GM12875 (cell line): ENCODE results near the gene DIP2C.

Source experiments
- H3K4me3 ChIP-seq: one replicate; pipeline ENCODE4 v1.5.1; 2011; ENCODE audit warnings: low read depth, low read length, control low read depth
- CTCF ChIP-seq: IDR thresholded peaks from 2 replicates; pipeline ENCODE4 v1.5.1; 2011; ENCODE audit warnings: low read depth, mild to moderate bottlenecking, control low read depth, inconsistent platforms, low read length, moderate library complexity, borderline replicate concordance; ENCODE audit not compliant: insufficient read depth

The DIP2C gene

GRCh38 chr10:411603-412002, 277.9 kb downstream of the DIP2C start:
- no peak for TF ChIP-seq CTCF
- H3K4me3 ChIP-seq: no peak overlapping the region

DNA sequence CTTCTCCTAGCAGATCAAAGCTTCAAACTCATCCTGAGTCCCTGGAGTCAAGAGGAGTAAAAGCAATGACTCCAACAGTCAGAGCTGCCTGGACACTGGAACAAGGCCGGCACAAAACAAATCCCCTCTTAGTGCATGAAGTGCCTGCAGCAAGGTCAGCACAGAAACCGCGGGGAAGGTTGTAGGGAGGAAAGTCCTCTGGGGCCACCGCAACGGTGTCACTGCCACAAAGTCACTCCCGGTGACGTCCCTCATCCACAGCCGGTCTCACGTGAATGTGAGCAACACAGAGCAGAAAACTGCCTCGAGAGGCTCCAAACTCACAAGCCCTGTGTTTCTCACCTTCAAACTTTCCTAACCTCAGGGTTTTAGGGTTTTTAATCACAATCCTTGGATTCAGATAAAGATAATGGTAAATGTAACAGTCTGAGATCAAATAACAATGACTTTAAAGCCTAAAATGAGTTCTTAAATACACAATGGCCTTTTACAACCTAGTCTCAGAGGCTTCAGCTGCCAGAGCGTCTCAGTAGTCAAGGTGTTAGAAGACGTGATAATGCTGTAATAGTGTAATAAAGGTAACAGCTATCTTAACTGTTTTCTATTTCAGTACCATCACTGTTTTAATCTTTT, 279.9 kb downstream of the DIP2C start:
- no peak overlapping the region for H3K4me3 ChIP-seq
- TF ChIP-seq CTCF: no peak

GRCh38 chr10:408236-408635, 281.2 kb downstream of the DIP2C start:
- no peak for TF ChIP-seq CTCF
- H3K4me3 ChIP-seq: no peak overlapping the region

DNA sequence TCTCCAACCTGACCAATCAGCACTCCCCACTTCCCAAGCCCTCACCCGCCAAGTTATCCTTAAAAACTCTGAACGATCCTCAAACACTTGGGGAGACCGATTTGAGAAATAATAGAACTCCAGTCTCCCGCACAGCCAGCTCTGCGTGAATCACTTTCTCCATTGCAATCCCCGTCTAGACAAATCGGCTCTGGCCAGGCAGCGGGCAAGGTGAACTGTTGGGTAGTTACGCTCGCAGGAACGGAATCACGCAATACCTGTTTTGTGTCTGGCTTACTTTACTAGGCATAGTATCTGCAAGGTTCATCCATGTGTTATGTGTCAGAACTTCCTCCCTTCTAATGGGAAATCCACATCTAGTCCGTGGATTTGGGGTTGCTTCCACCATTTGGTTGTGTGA, 282.5 kb downstream of the DIP2C start:
- no peak for TF ChIP-seq CTCF
- no peak overlapping the region for H3K4me3 ChIP-seq

DNA sequence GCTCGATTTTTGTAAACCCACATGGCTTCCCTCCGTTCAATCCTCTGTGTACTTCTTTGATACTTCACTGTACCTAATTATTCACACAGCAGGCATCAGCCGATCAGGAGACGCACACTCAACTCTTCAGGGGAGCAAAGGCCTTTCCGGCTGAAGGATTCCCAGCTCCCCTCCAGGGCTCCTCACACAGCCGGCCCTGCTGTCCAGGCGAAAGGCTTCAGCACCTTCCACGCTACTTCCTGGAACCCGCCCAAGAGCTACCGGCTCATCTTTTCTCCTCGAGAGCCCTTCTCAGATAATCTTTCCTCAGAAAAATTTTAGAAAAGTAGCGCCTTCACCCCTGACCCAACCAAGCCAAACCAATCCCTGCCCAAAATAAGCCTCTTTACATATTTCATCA, 283.8 kb downstream of the DIP2C start:
- H3K4me3 ChIP-seq: no peak overlapping the region
- no peak for TF ChIP-seq CTCF

- no peak overlapping the region for H3K4me3 ChIP-seq
- no peak for TF ChIP-seq CTCF
Observed at GRCh38 chr10:404991-405390, 284.5 kb downstream of the DIP2C start.

GRCh38 chr10:404346-404745, 285.1 kb downstream of the DIP2C start:
- TF ChIP-seq CTCF: no peak
- H3K4me3 ChIP-seq: no peak overlapping the region
